Activated CD8-positive, alpha-beta memory T cell treated with anti-CD3 and anti-CD28 coated beads, Interleukin-2, amount 50 U/mL, for 1 hour (primary cell): ENCODE results near the gene FAM9B.
A peak's percentile ranks its signal among the peaks of the same experiment; 100 is the strongest.
"Not testable (repeated sequence)": the region's sequence is repeated elsewhere in the genome, so short reads cannot be mapped to it uniquely, and the experiment has no call there.

Source experiments
- DNase-seq: peaks from one replicate; pipeline ENCODE4 v3.0.0-alpha.2; 2020; ENCODE audit errors: extremely low read depth

Gene FAM9B

DNA sequence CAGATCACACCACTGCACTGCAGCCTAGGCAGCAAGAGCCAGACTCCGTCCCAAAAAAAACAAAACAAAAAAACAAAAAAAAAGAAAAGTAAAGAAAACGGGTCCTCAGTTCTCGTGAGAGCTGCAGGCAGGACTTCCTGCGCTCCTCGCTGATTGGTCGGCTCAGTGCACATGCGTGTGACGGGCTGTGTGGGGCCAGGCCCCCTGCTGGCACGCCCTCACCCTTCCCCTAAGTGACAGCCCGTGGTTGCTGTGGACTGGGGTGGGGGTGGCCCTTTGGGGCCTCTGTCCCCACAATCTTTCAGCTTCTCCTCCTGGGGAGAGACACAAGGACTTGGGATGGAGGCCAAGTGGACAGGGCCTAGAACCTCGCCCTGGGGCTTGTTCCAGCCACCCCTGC is at the start of gene FAM9B:
Gene FAM9B, minus strand, starts transcription at position 139 of the 400 bp plus-strand sequence. CDS start 1,141 bp downstream, outside the sequence.
- DNase-seq = no peak

DNA sequence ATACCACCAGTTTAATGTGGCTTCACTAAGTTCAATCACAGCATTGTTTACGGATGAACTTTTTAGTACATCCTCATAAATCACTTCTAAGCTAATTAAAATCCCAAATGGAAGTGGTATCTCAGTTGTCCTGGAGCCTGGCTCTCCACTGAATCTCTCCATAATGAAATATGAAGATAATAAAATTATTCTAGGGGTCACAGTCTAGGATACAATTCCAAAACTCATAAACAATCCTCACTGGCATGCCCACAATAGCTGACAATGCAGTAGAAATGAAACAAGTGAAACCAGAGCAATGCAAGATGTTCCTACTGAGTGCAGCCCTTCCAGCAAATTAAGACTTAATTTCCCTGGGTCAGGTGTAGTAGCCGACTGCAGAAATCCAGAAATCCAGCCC is 47.3 kb upstream of the FAM9B start:
- no peak for DNase-seq

DNA sequence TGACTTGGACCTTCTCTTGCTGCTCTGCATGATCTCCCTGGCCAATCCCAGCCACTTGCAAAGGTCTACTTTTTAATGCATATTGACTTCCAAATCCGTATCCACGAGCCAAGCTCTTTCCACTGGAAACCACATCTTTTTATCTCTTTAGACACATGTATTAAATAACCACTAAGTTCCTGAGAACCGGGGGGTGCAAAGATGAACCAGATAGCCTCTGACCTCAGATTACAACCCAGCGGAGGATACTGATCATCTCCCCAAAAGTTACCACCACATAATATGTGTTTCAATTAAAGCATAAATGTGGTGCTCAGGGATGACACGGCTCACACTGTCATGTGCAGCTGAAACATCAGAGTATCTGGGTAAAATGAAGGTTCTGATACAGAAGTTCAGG is 40.4 kb upstream of the FAM9B start:
- DNase-seq = no peak

DNA sequence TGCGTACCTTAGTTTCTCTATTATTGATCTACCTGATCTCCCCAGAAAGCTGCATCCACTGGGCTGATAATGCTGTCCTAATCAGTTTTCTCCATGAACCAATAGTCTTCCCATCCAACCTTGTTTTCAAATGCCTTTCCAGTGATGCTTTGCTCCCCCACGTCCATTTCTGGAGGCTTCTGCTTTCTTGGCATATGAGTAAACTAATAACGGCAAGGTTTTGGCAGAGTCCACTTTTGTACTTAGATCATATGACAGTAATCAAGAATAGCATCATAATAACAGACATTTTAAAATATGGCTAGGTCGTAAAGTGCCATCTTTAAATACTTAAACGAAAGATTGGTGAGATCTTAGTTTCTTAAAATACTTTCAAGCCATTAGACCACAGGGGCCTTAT is 38.4 kb upstream of the FAM9B start:
- no peak for DNase-seq

DNA sequence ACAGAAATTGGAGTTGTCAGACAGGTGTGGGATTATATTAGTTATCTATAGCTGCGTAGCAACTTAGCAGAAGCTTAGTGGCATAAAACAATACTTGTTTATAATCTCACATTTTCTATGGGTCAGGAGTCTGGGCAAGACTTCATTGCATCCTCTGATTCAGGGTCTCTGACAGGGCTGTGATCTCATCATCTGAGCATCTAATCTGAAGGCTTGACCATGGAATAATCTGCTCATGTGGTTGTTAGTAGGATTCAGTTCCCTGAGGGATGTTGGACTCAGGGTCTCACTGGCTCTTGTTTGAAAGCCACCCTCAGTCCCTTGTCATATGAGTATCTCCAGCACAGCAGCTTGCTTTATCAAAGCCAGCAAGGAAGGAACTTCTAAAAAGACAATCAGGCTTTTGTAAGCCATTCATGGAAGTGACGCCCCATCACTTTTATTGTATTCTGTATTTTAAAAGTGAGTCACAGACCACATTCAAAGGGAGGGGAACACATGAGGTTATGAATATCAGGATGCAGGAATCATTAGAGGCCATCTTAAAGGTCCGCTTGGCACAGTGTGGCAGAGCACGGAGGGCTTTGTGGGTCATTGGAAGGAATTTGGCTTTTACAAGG is 37.2 kb upstream of the FAM9B start:
- DNase-seq = no peak

DNA sequence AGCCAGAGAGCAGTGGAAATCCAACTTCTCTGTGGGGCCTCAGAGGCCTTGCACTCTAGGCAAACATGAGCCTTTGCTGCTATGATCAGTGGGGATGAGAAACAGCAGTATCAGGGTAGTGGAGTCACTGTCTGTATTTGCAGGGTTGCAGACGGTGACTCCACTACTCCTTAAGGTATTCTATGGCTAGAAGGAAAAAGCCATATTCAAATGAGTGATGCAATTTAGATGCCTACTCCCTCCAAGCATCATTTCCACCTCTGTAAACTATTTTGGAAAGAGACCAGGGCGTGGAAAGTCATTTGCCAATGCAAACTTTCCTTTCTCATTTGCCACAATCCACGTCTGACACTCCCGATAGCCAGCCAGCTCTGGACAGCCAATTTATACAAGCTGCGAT is 35.6 kb upstream of the FAM9B start:
- DNase-seq = no peak

DNA sequence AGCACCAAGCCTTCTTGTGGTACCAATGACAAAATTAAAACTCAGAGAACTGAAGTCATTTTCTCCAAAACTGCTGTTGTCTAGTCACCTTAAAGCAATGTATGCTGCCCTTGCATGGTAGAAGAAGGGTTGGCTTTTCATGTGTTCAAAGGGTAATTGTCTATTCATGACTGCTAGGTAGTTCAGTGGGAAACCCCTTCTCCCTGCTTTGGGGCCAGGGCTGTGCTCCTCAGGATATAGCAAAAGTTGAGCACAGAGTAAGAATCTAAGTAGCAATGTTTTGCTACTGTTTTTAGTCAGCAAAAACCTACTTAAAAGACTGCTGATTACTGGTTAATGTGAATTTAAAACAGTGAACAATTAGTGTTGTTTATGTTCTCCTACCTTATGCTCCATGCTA is 30.8 kb upstream of the FAM9B start:
- DNase-seq = no peak

DNA sequence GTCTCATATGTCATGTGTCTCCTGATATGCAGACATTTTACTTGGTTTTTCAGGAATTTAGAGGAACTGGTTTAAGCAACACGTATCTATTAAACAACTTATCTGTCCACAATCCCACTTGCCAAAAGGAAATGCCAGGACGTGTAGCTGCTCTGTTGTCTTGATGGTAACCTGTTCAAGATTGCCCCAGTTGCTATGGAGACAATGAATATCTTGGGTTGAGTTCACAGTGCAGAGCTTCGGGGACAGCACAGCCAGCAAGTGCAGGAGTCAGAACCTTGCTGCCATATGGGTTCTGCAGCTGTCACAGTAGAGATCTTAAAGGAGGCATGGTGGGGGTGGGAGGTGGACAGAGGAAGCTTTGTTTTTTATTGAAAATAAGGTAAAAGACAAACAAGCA is 28.7 kb upstream of the FAM9B start:
- no peak for DNase-seq

DNA sequence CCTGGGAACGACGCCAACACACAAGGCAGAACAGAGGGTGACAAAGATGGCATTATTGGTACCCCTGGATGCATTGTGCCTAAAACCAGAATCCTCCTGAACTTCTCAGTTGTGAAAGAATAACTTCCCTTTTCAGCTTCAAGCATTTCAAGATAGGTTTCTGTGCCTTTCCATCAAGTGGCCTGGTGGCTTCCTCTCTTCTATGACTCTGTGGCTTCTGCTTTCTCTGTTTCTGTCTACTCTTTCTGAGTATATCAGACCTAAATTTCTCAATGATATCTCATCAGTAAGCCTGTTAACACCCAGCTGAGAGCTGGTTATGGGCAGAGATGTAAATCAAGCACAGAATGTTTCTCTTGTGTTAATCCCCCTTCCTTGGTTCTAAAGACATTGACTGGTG is 21.4 kb upstream of the FAM9B start:
- DNase-seq = no peak

DNA sequence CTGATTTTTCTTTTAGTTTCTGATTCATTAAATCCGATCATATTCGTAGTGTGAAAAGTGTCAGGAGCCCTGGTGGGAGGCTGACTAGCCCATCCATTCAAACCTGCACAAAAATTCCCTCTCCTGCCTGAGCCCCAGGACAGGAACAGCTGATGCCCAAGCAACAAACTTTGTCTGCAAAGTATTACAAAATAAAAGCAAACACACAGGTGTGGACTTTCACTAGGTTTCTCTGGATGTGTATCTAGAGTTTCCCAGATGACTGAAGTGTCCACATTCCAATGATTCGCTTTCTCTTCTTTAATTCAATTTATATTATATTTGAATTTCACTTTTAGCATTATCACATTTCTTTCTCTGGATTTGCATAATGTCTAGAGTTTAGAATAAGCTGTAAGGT is 18.2 kb upstream of the FAM9B start:
- no peak for DNase-seq

DNA sequence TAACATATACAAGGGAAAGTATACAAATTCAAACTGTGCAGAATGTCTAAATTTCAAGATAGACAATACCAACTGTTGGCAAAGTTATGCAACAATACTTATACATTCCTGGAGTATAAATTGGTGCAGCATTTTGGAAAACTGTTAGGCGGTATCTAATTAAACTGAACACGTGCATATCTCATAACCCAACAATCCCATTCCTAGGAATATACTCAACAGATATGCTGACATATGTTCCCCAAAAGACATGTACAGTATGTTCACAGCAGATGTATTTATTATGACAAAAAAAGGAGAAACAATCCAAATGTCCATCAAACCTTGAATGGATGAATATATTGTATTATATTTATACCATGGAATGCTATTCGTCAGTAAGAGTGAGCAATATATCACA is 16.4 kb upstream of the FAM9B start:
- no peak for DNase-seq

DNA sequence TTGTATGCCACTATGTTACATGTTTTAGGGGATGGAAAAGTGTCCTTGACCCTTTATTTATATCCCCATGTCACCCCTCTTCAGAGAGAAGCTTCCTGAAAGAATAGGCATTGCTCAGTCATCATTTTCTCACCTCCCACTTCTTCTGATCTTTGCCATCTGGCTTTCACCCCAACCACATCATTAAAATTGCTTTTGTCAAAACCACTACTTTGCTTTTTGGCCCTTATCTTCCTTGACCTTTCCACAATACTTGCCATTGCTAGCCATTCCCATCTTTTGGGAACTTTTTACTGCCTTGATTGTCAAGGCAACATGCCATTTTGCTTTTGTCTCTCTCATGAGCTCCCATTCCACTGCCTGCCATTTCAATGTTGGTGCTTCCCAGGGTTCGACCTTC is 14.9 kb upstream of the FAM9B start:
- no peak for DNase-seq

DNA sequence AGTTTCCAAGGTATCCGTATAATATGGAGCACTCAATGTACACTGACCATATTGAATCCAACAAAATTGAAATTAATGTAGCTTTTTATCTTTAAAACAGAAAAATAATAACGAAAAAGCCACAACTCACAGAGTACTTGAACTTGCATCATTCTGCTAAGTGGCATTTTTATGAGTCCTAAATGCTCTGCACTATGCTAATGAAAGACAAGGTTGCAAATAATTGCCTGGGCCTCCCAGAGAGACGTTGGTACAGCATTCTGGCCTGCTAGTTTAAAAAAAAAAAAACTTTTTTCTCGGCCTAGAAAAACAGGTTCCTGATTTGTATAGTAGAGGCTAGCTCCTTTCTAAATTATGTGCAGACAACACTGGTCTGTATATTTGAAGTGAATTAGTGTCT is 4.3 kb upstream of the FAM9B start:
- no peak for DNase-seq

DNA sequence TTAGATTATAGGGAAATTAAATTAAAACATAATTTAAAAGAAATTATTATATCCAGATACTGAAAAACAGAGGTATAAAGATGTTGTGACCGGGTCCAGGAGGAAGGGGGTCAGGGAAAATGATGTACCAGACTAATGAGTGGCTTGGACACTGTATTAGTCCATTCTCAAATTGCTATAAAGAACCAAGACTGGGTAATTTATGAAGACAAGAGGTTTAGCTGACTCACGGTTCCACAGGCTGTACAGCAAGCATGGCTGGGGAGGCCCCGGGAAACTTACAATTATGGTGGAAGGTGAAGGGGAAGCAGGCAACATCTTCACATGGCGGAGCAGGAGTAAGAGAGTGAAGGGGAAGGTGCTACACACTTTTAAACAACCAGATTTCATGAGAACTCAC is 3.4 kb upstream of the FAM9B start:
- DNase-seq = no peak

DNA sequence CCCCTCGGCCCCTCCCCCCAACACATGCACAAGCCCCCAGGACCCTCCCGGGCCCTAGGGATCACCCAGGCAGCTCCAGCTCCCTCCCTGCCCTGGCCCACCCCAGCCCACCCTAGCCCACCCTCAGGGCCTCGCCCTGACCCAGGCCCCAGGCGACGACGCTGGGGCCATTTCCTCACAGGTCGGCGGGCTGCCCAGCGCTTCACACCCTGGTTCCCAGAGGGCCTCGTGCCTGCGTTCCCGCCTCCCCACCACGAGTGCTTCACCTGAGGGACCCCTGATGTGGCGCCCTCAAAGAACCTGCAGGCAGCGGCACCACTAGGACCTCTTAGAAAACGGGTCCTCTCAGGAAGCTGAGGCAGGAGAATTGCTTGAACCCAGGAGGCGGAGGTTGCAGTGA is 341 bp downstream of the FAM9B start:
- no peak for DNase-seq

DNA sequence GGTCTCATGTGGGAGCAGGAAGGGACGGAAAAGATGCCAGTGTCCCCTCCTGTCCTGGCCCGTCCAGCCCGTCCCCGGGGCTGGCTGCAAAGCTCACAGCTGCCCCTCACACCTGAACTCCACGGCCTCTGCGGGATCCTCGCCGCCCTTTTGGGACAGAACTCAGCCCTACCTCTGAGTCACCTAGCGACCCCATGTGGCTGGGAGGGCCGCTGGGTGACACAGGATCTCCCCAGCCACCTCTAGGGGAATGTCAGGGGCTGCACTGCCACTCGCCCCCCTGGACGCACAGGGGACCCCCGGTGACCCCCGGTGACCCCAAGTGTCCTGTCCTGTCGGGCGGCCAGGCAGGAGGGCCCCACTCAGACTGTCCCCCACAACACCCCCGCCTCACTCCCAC is 748 bp downstream of the FAM9B start:
- no peak for DNase-seq

DNA sequence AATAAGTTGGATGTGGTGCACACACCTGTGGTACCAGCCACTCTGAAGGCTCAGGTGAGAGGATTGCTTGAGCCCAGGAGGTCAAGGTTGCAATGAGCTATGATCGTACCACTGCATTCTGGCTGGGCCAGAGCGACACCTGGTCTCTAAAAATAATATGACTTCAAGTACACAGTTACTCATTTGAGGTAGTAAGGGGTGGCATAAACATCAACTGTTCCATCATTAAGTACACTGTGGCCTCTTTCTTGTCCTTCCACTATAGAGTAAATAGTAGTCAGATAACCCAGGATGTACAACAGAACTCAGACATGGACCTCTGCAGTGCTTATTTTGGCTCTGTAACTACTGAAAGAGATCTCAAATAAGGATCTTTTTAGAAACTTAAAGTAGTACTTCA is 10.6 kb downstream of the FAM9B start:
- DNase-seq = no peak

DNA sequence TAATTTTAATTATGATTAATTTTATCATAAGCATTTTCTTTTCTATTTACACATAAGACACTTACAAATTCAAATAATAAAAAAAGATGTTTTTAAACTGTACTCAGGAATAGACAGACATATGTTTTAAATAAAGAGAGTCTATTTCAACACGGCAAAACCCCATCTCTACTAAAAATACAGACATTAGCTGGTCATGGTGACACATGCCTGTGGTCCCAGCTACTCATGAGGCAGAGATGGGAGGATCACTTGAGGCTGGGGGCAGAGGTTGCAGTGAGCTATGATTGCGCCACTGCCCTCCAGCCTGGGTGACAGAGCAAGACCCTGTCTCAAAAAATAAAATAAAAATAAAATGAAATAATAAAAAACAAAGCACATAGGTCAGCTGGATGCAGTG is 14.8 kb downstream of the FAM9B start:
- DNase-seq = no peak

DNA sequence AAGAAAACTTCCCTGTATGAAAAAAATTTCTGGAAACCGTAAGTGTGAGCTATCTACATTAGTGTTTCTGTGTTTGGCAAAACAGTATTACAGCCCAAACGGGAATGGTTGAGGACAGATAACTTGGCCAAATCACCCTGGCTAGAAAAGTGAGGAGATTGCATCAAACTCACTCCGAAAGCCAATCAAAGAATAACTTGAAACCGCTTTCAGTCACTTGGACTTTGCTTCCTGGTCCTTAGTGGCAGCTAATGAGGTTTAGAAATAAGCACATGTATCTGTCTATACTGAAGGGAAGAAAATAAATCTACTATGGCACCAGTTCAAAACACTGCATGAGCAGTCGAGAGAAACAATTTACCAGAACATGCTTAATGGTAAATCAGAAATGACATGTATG is 15.6 kb downstream of the FAM9B start:
- DNase-seq = not testable (repeated sequence)

DNA sequence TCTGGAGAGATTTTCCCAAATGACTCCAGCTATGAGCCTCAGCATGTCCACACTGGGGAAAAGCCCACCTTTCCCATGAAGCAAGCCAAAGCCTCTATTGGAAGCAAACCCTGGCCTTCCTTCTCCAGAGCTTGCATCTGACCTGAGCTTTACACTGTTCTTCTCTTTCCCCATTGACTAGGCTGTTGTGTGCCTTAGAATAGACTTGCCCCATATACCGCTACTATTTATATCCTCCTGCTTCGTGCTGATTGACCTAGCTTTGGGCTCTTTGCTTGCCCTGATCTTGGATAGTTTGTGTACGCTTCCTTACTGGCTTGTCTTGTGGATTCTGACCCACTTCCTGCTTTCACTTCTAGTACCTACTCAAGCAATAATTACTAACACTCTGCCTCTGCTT is 30.9 kb downstream of the FAM9B start:
- DNase-seq = no peak

DNA sequence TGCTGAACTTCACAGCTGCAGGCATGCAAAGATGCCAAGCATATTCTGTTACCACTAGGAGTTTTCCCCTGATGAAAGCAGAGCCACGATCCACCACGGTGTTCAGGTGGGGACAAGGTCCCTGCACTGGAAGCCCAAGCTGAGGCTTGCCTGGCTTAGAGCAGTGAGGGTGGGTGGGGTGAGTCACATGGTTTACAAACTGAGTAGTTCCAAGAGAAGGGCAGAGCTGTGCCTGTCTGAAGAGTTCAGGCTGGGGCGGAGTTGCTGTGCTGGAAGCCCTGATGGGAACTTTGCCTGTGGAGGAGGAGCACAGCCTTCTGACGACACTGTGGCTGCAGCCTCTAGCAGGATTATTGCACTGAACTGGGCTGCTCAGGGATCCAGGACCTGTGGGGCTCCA is 45.5 kb downstream of the FAM9B start:
- DNase-seq = no peak

DNA sequence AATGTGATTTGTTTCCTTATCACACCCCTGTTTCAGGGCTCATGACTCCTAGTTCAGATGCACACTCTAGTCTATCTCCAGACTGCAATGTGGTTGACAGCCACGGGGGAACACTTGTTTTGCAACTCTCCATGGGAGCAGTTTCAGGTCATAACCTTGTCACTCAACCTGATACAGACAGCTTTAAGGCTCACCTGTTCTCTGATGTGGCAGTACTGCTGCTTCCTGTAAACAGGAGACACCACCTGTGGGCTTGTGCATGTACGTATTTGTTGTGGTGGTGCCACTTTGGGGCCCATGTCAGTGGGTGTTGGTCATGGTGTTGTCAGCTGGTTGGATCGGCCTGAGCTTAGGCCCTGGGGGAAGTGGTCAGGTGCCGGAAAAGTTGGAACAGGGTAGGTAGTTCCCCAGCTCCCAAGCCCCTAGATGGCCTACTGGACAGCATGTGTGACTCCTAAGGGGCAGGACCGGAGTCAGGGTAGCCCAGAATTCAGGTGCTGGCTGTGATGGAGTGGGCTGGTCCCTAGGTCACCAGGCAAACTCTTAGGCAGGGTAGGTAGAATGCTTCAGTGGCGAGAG is 46.2 kb downstream of the FAM9B start:
- DNase-seq = peak; percentile 19

DNA sequence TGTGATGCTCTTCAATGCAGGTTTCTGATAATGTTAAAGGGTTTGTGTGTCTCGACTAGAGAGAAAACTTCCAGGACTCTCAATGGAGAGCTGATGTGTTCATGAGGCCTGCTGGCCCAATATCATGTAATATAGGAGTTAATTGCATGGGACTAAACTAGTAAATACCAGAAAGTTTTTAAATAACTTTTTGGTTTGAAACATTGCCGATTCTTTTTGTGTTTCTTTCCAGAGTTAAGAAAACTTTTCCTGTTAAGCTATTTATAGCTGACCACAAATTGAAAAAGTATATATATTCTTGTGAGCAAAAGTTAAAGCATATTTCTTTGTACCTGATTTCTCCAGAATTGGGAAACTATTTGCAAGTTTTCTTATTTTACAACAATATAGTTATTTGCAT is 49.7 kb downstream of the FAM9B start:
- DNase-seq = no peak

DNA sequence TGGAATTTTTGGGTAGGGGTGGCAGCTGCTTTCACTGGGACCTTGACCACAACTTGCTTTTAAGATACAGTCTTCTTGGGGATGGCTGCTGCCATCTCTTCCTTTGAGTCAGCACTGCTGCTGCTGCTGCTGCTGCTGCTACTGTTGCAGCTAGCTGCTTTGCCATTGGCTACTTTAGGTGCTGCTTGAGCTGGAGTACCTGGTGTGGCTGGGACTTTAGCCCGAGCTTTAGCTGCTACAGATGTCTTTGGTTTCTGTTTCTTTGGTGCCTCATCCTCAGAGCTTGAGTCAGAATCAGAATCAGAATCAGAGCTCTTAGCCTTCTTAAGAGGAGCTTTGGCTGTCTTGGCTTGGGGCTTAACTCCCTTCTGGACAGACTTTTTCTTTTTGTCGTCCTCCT is 52.2 kb downstream of the FAM9B start:
- DNase-seq = no peak
